DOHH2 (cell line): ENCODE measurements around the gene MVP.
"Not testable (repeated sequence)": the region's sequence is repeated elsewhere in the genome, so short reads cannot be mapped to it uniquely, and the experiment has no call there.

Experiments used
- H3F3A ChIP-seq: fragments of 200-600 bp; sonication (generic), shearing (Covaris generic); 2 replicates; pipeline ENCODE4 v1.6.0; 2016; ENCODE audit warnings: antibody characterized with exemption, mild to moderate bottlenecking; ENCODE audit not compliant: control insufficient read depth, insufficient read depth
- H3K27ac ChIP-seq: fragments of 200-600 bp; sonication (generic); 2 replicates; pipeline ENCODE4 v1.5.1; 2014; ENCODE audit warnings: low read depth, mild to moderate bottlenecking, low read length, moderate library complexity
- H3K27me3 ChIP-seq: fragments of 200-600 bp; sonication (generic); 2 replicates; pipeline ENCODE4 v1.6.1; 2014; ENCODE audit warnings: mild to moderate bottlenecking, low read length, mixed read lengths; ENCODE audit not compliant: control insufficient read depth
- H3K36me3 ChIP-seq: fragments of 200-600 bp; sonication (generic); 2 replicates; pipeline ENCODE4 v1.6.1; 2014; ENCODE audit warnings: mild to moderate bottlenecking, low read length, moderate library complexity, mixed read lengths; ENCODE audit not compliant: control insufficient read depth
- H3K4me1 ChIP-seq: fragments of 200-600 bp; sonication (generic); 2 replicates; pipeline ENCODE4 v1.6.1; 2014; ENCODE audit warnings: mild to moderate bottlenecking, low read length, mixed read lengths; ENCODE audit not compliant: control insufficient read depth
- H3K4me2 ChIP-seq: fragments of 200-600 bp; sonication (generic); 2 replicates; pipeline ENCODE4 v1.6.0; 2014; ENCODE audit warnings: mild to moderate bottlenecking, low read length, moderate library complexity
- H3K4me3 ChIP-seq: fragments of 200-600 bp; sonication (generic); 2 replicates; pipeline ENCODE4 v1.5.1; 2014; ENCODE audit warnings: mild to moderate bottlenecking, low read length, mixed read lengths
- H3K79me2 ChIP-seq: fragments of 200-600 bp; sonication (generic); 2 replicates; pipeline ENCODE4 v1.6.1; 2014; ENCODE audit warnings: mild to moderate bottlenecking, low read length, mixed read lengths; ENCODE audit not compliant: control insufficient read depth
- H3K9me2 ChIP-seq: fragments of 200-600 bp; sonication (generic); replicated peaks from 2 replicates; pipeline ENCODE4 v1.6.1; 2014; ENCODE audit warnings: mild to moderate bottlenecking, low read length, mixed read lengths; ENCODE audit not compliant: control insufficient read depth
- H3K9me3 ChIP-seq: fragments of 200-600 bp; sonication (generic); 2 replicates; pipeline ENCODE4 v1.6.1; 2014; ENCODE audit warnings: antibody characterized with exemption, low read length, mixed read lengths; ENCODE audit not compliant: control insufficient read depth, insufficient read depth
- H4K20me1 ChIP-seq: fragments of 200-600 bp; sonication (generic); 2 replicates; pipeline ENCODE4 v1.6.0; 2014; ENCODE audit warnings: low read depth, mild to moderate bottlenecking, antibody characterized with exemption, low read length, moderate library complexity; ENCODE audit not compliant: control insufficient read depth, insufficient read depth
- CTCF ChIP-seq: fragments of 200-600 bp; sonication (generic); IDR thresholded peaks from one replicate; pipeline ENCODE4 v1.5.1; 2014; ENCODE audit warnings: antibody characterized with exemption, mild to moderate bottlenecking, low read depth, low read length; ENCODE audit not compliant: poor library complexity, severe bottlenecking
- EZH2phosphoT487 ChIP-seq: fragments of 200-600 bp; sonication (generic); IDR thresholded peaks from 2 replicates; pipeline ENCODE4 v1.6.1; 2017; ENCODE audit warnings: borderline replicate concordance, mild to moderate bottlenecking, antibody characterized with exemption, low read length, moderate library complexity, mixed read lengths

Gene MVP

GRCh38 chr16:29784157-29784556, 36.1 kb upstream of the MVP start:
- H3F3A ChIP-seq: no peaks in the 10 kb centered on the region; the same call in 1 of the 2 replicates
- H3K9me3 ChIP-seq: no peaks in the 10 kb centered on the region
- no peak for TF ChIP-seq CTCF
- TF ChIP-seq EZH2phosphoT487: no peak
- H3K27ac ChIP-seq: no peak overlapping the region
- peaks cover 4% of the 10 kb centered on the region for H3K4me1 ChIP-seq
- H3K36me3 ChIP-seq: no peaks in the 10 kb centered on the region
- no peak overlapping the region for H3K4me3 ChIP-seq
- H3K9me2 ChIP-seq: no peaks in the 10 kb centered on the region
- peaks cover 4% of the 10 kb centered on the region; the same call in 1 of the 2 replicates for H3K27me3 ChIP-seq
- no peaks in the 10 kb centered on the region for H4K20me1 ChIP-seq
- no peak overlapping the region for H3K4me2 ChIP-seq
- H3K79me2 ChIP-seq: no peaks in the 10 kb centered on the region

GRCh38 chr16:29784901-29785500, 35.3 kb upstream of the MVP start:
- TF ChIP-seq CTCF (peak; percentile 54), EZH2phosphoT487 (no peak)
- no peak overlapping the region for H3K4me3 ChIP-seq
- peak overlapping the region; percentile 43; the same call in 1 of the 2 replicates for H3K4me2 ChIP-seq
- H3K79me2 ChIP-seq: no peaks in the 10 kb centered on the region
- no peaks in the 10 kb centered on the region for H3K9me2 ChIP-seq
- H3F3A ChIP-seq: no peaks in the 10 kb centered on the region; the same call in 1 of the 2 replicates
- H3K9me3 ChIP-seq: no peaks in the 10 kb centered on the region
- H3K36me3 ChIP-seq: no peaks in the 10 kb centered on the region
- no peaks in the 10 kb centered on the region for H4K20me1 ChIP-seq
- no peak overlapping the region for H3K27ac ChIP-seq
- peaks cover 12% of the 10 kb centered on the region for H3K4me1 ChIP-seq
- H3K27me3 ChIP-seq: peaks cover 4% of the 10 kb centered on the region; the same call in 1 of the 2 replicates

GRCh38 chr16:29787155-29787554, 33.1 kb upstream of the MVP start:
- not testable (repeated sequence) for H3K27me3 ChIP-seq, H3K4me2 ChIP-seq, H3K9me2 ChIP-seq, H3K27ac ChIP-seq, H3F3A ChIP-seq, H3K9me3 ChIP-seq, H3K4me3 ChIP-seq, H4K20me1 ChIP-seq
- Histone ChIP-seq H3K79me2 (peaks cover 16% of the 10 kb centered on the region), H3K36me3 (peaks cover 15% of the 10 kb centered on the region), H3K4me1 (peaks cover 19% of the 10 kb centered on the region)

- no peaks in the 10 kb centered on the region for H3K9me3 ChIP-seq
- H3K79me2 ChIP-seq: peaks cover 43% of the 10 kb centered on the region
- no peaks in the 10 kb centered on the region for H3K9me2 ChIP-seq
- H3K27ac ChIP-seq: no peak overlapping the region
- no peaks in the 10 kb centered on the region for H3K27me3 ChIP-seq
- TF ChIP-seq EZH2phosphoT487 (no peak), CTCF (no peak)
- no peaks in the 10 kb centered on the region; the same call in 1 of the 2 replicates for H3F3A ChIP-seq
- peaks cover 35% of the 10 kb centered on the region for H3K4me1 ChIP-seq
- peaks cover 41% of the 10 kb centered on the region for H3K36me3 ChIP-seq
- H4K20me1 ChIP-seq: peaks cover 14% of the 10 kb centered on the region; the same call in 1 of the 2 replicates
- H3K4me2 ChIP-seq: peak overlapping the region; percentile 89
- H3K4me3 ChIP-seq: peak overlapping the region; percentile 77
Measured at GRCh38 chr16:29789775-29790182, 30.5 kb upstream of the MVP start.
